GM23338 (cell line): ENCODE data around the gene SF3A1. TPM values are rescaled to one million over a fixed set of nuclear protein-coding genes. Genes with fewer than 3 reads are reported as not detected.

Experiments
- ATAC-seq: fragments of 200-7000 bp; cut with Tn5 transposase; 3 replicates; pipeline ENCODE4 v1.9.1; 2020
- DNase-seq: peaks from one replicate; pipeline ENCODE4 v3.0.0-alpha.2; 2015; ENCODE audit warnings: low spot score
- H2AFZ ChIP-seq: fragments of 200-600 bp; sonication (generic); 2 replicates; pipeline ENCODE4 v1.8.0; 2016; ENCODE audit warnings: antibody characterized with exemption, mild to moderate bottlenecking, moderate library complexity
- H3F3A ChIP-seq: fragments of 200-600 bp; sonication (generic); replicated peaks from 2 replicates; pipeline ENCODE4 v1.8.0; 2017; ENCODE audit warnings: antibody characterized with exemption, mixed run types, low read depth
- H3K27ac ChIP-seq: fragments of 200-600 bp; sonication (generic); 2 replicates; pipeline ENCODE4 v1.6.1; 2016; ENCODE audit warnings: low read depth
- H3K27me3 ChIP-seq: fragments of 200-600 bp; sonication (generic); 2 replicates; pipeline ENCODE4 v1.8.0; 2016; ENCODE audit warnings: mild to moderate bottlenecking, mixed run types, moderate library complexity; ENCODE audit not compliant: insufficient read depth
- H3K36me3 ChIP-seq: fragments of 200-600 bp; sonication (generic); 2 replicates; pipeline ENCODE4 v1.8.0; 2016; ENCODE audit warnings: mild to moderate bottlenecking; ENCODE audit not compliant: insufficient read depth
- H3K4me1 ChIP-seq: fragments of 200-600 bp; sonication (generic); 2 replicates; pipeline ENCODE4 v1.8.0; 2016; ENCODE audit warnings: mild to moderate bottlenecking, moderate library complexity; ENCODE audit not compliant: insufficient read depth
- H3K4me2 ChIP-seq: fragments of 200-600 bp; sonication (generic); 2 replicates; pipeline ENCODE4 v1.7.1; 2017; ENCODE audit warnings: mixed run types
- H3K4me3 ChIP-seq: fragments of 200-600 bp; sonication (generic); 2 replicates; pipeline ENCODE4 v1.6.1; 2016; ENCODE audit warnings: mixed run types
- H3K79me2 ChIP-seq: fragments of 200-600 bp; sonication (generic); replicated peaks from 2 replicates; pipeline ENCODE4 v1.8.0; 2017; ENCODE audit warnings: mild to moderate bottlenecking; ENCODE audit not compliant: insufficient read depth
- H3K9me2 ChIP-seq: fragments of 200-600 bp; sonication (generic); 2 replicates; pipeline ENCODE4 v1.8.0; 2017; ENCODE audit not compliant: insufficient read depth
- H4K20me1 ChIP-seq: fragments of 200-600 bp; sonication (generic); replicated peaks from 2 replicates; pipeline ENCODE4 v1.8.0; 2017; ENCODE audit warnings: mild to moderate bottlenecking; ENCODE audit not compliant: insufficient read depth
- H3K27ac Mint-ChIP-seq: 2 replicates; pipeline ENCODE4 v1.8.0; 2020; ENCODE audit warnings: inconsistent platforms, mild to moderate bottlenecking, moderate library complexity, mixed read lengths
- H3K27me3 Mint-ChIP-seq: 3 replicates; pipeline ENCODE4 v1.8.0; 2022; ENCODE audit warnings: low read depth, mild to moderate bottlenecking, moderate library complexity, mixed read lengths, inconsistent platforms; ENCODE audit not compliant: insufficient read depth, poor library complexity
- H3K36me3 Mint-ChIP-seq: 3 replicates; pipeline ENCODE4 v1.8.0; 2021; ENCODE audit warnings: low read depth, mild to moderate bottlenecking, inconsistent platforms, moderate library complexity, mixed read lengths
- H3K4me1 Mint-ChIP-seq: 3 replicates; pipeline ENCODE4 v1.8.0; 2020; ENCODE audit warnings: mild to moderate bottlenecking, inconsistent platforms, mixed read lengths
- H3K4me3 Mint-ChIP-seq: 3 replicates; pipeline ENCODE4 v1.8.0; 2021; ENCODE audit warnings: moderate library complexity, mild to moderate bottlenecking, inconsistent platforms, mixed read lengths
- H3K9me3 Mint-ChIP-seq: 3 replicates; pipeline ENCODE4 v1.8.0; 2020; ENCODE audit warnings: moderate library complexity, mild to moderate bottlenecking, inconsistent platforms, mixed read lengths
- CREB1 ChIP-seq: fragments of 250-450 bp; sonication (Bioruptor Pico); IDR thresholded peaks from 2 replicates; pipeline ENCODE4 v1.5.0; 2020; ENCODE audit warnings: low read depth, mild to moderate bottlenecking, moderate library complexity
- EZH2 ChIP-seq: fragments of 200-600 bp; sonication (generic); IDR thresholded peaks from one replicate; pipeline ENCODE4 v1.8.0; 2017; ENCODE audit warnings: antibody characterized with exemption, mild to moderate bottlenecking, low read depth; ENCODE audit not compliant: unreplicated experiment
- EZH2phosphoT487 ChIP-seq: fragments of 200-600 bp; sonication (generic); IDR thresholded peaks from one replicate; pipeline ENCODE4 v1.8.1; 2018; ENCODE audit warnings: antibody characterized with exemption; ENCODE audit not compliant: unreplicated experiment
- JUNB ChIP-seq: IDR thresholded peaks from one replicate; pipeline ENCODE4 v1.6.1; 2016; ENCODE audit warnings: antibody characterized with exemption; ENCODE audit not compliant: unreplicated experiment
- NANOG ChIP-seq: IDR thresholded peaks from 2 replicates; pipeline ENCODE4 v1.6.1; 2016; ENCODE audit warnings: antibody characterized with exemption, borderline replicate concordance
- STAT1 ChIP-seq: IDR thresholded peaks from one replicate; pipeline ENCODE4 v1.6.1; 2016; ENCODE audit warnings: antibody characterized with exemption; ENCODE audit not compliant: unreplicated experiment
- ZNF114 ChIP-seq: fragments of 250-450 bp; sonication (Bioruptor Pico); IDR thresholded peaks from 2 replicates; pipeline ENCODE4 v1.5.0; 2020; ENCODE audit warnings: mild to moderate bottlenecking, moderate library complexity
- ZNF331 ChIP-seq: fragments of 250-450 bp; sonication (Bioruptor Pico); IDR thresholded peaks from 2 replicates; pipeline ENCODE4 v1.5.0; 2020; ENCODE audit warnings: low read depth, mild to moderate bottlenecking, moderate library complexity
- polyA plus RNA-seq: library from polyadenylated mRNA; unstranded; fragments of >200 nt; fragmentation: Nextera tagmentation; extraction: Ambion mirVana; gene quantifications from 2 replicates; pipeline ENCODE4 v1.2.1, GENCODE V29; 2016
- total RNA-seq: library from RNA; depleted of rRNA; stranded (reverse); fragments of >200 nt; shearing (Covaris generic); gene quantifications from 2 replicates; pipeline ENCODE4 v1.2.3, GENCODE V29; 2014
- TF ChIP-seq, protein P1 (sequence below): IDR thresholded peaks from one replicate; pipeline ENCODE4 v1.6.1; 2018; ENCODE audit warnings: antibody characterized with exemption; ENCODE audit not compliant: unreplicated experiment
- TF ChIP-seq, protein P2 (sequence below): IDR thresholded peaks from 2 replicates; pipeline ENCODE4 v1.6.1; 2016; ENCODE audit warnings: antibody characterized with exemption
- TF ChIP-seq, protein P3 (sequence below): fragments of 250-450 bp; sonication (Bioruptor Pico); IDR thresholded peaks from 2 replicates; pipeline ENCODE4 v1.5.0; 2020; ENCODE audit warnings: mild to moderate bottlenecking, moderate library complexity

The SF3A1 gene
- total and polyA plus RNA-seq, 2 experiments from 2014 or later = 107 to 108 TPM

DNA sequence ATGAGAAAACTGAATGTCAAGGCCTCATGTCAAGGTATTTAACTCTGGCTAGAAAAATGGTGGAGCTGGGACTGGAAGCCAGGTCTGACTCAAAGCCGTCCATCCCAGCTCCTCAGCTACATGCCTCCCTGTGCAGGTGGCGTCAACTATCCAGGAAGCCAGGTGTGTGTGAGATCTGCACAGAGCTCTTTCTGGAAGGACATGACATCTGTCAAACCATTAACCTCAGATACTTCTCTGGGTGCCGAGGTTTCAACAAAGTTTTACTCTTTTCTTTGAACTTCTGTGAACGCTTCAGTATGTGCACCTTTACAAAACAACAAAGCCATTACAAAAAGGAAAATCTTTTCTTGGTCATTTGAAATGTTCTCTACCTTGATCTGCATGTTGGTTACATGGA is 60.4 kb downstream of the SF3A1 start:
- no peak overlapping the region for H3K4me3 ChIP-seq
- H3K36me3 ChIP-seq = no peaks in the 10 kb centered on the region
- DNase-seq (no peak), ATAC-seq (no peak)
- H3K79me2 ChIP-seq = no peaks in the 10 kb centered on the region
- peaks cover 14% of the 10 kb centered on the region; the same call in 2 of the 3 replicates for H3K4me1 Mint-ChIP-seq
- H3K9me3 Mint-ChIP-seq = no peaks in the 10 kb centered on the region
- no peaks in the 10 kb centered on the region for H3K27me3 ChIP-seq
- no peak overlapping the region for H3K4me2 ChIP-seq
- no peaks in the 10 kb centered on the region for H3K4me1 ChIP-seq
- H3K9me2 ChIP-seq = no peaks in the 10 kb centered on the region
- H3K4me3 Mint-ChIP-seq = no peak overlapping the region; the same call in 2 of the 3 replicates
- peaks cover 10% of the 10 kb centered on the region for H3K27me3 Mint-ChIP-seq
- no peaks in the 10 kb centered on the region; the same call in 2 of the 3 replicates for H3K36me3 Mint-ChIP-seq
- H2AFZ ChIP-seq = no peak overlapping the region
- no peaks in the 10 kb centered on the region for H3F3A ChIP-seq
- no peaks in the 10 kb centered on the region for H4K20me1 ChIP-seq
- no peak overlapping the region for H3K27ac ChIP-seq
- H3K27ac Mint-ChIP-seq = no peak overlapping the region
- TF ChIP-seq JUNB (no peak), CREB1 (no peak), EZH2 (no peak), NANOG (no peak), STAT1 (no peak), ZNF114 (CRISPR knock-in tag) (no peak), EZH2phosphoT487 (no peak), ZNF331 (CRISPR knock-in tag) (no peak)
- TF ChIP-seq, protein P1, sequence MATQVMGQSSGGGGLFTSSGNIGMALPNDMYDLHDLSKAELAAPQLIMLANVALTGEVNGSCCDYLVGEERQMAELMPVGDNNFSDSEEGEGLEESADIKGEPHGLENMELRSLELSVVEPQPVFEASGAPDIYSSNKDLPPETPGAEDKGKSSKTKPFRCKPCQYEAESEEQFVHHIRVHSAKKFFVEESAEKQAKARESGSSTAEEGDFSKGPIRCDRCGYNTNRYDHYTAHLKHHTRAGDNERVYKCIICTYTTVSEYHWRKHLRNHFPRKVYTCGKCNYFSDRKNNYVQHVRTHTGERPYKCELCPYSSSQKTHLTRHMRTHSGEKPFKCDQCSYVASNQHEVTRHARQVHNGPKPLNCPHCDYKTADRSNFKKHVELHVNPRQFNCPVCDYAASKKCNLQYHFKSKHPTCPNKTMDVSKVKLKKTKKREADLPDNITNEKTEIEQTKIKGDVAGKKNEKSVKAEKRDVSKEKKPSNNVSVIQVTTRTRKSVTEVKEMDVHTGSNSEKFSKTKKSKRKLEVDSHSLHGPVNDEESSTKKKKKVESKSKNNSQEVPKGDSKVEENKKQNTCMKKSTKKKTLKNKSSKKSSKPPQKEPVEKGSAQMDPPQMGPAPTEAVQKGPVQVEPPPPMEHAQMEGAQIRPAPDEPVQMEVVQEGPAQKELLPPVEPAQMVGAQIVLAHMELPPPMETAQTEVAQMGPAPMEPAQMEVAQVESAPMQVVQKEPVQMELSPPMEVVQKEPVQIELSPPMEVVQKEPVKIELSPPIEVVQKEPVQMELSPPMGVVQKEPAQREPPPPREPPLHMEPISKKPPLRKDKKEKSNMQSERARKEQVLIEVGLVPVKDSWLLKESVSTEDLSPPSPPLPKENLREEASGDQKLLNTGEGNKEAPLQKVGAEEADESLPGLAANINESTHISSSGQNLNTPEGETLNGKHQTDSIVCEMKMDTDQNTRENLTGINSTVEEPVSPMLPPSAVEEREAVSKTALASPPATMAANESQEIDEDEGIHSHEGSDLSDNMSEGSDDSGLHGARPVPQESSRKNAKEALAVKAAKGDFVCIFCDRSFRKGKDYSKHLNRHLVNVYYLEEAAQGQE = no peak
- TF ChIP-seq, protein P2, sequence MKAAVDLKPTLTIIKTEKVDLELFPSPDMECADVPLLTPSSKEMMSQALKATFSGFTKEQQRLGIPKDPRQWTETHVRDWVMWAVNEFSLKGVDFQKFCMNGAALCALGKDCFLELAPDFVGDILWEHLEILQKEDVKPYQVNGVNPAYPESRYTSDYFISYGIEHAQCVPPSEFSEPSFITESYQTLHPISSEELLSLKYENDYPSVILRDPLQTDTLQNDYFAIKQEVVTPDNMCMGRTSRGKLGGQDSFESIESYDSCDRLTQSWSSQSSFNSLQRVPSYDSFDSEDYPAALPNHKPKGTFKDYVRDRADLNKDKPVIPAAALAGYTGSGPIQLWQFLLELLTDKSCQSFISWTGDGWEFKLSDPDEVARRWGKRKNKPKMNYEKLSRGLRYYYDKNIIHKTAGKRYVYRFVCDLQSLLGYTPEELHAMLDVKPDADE = no peak
- TF ChIP-seq, protein P3, sequence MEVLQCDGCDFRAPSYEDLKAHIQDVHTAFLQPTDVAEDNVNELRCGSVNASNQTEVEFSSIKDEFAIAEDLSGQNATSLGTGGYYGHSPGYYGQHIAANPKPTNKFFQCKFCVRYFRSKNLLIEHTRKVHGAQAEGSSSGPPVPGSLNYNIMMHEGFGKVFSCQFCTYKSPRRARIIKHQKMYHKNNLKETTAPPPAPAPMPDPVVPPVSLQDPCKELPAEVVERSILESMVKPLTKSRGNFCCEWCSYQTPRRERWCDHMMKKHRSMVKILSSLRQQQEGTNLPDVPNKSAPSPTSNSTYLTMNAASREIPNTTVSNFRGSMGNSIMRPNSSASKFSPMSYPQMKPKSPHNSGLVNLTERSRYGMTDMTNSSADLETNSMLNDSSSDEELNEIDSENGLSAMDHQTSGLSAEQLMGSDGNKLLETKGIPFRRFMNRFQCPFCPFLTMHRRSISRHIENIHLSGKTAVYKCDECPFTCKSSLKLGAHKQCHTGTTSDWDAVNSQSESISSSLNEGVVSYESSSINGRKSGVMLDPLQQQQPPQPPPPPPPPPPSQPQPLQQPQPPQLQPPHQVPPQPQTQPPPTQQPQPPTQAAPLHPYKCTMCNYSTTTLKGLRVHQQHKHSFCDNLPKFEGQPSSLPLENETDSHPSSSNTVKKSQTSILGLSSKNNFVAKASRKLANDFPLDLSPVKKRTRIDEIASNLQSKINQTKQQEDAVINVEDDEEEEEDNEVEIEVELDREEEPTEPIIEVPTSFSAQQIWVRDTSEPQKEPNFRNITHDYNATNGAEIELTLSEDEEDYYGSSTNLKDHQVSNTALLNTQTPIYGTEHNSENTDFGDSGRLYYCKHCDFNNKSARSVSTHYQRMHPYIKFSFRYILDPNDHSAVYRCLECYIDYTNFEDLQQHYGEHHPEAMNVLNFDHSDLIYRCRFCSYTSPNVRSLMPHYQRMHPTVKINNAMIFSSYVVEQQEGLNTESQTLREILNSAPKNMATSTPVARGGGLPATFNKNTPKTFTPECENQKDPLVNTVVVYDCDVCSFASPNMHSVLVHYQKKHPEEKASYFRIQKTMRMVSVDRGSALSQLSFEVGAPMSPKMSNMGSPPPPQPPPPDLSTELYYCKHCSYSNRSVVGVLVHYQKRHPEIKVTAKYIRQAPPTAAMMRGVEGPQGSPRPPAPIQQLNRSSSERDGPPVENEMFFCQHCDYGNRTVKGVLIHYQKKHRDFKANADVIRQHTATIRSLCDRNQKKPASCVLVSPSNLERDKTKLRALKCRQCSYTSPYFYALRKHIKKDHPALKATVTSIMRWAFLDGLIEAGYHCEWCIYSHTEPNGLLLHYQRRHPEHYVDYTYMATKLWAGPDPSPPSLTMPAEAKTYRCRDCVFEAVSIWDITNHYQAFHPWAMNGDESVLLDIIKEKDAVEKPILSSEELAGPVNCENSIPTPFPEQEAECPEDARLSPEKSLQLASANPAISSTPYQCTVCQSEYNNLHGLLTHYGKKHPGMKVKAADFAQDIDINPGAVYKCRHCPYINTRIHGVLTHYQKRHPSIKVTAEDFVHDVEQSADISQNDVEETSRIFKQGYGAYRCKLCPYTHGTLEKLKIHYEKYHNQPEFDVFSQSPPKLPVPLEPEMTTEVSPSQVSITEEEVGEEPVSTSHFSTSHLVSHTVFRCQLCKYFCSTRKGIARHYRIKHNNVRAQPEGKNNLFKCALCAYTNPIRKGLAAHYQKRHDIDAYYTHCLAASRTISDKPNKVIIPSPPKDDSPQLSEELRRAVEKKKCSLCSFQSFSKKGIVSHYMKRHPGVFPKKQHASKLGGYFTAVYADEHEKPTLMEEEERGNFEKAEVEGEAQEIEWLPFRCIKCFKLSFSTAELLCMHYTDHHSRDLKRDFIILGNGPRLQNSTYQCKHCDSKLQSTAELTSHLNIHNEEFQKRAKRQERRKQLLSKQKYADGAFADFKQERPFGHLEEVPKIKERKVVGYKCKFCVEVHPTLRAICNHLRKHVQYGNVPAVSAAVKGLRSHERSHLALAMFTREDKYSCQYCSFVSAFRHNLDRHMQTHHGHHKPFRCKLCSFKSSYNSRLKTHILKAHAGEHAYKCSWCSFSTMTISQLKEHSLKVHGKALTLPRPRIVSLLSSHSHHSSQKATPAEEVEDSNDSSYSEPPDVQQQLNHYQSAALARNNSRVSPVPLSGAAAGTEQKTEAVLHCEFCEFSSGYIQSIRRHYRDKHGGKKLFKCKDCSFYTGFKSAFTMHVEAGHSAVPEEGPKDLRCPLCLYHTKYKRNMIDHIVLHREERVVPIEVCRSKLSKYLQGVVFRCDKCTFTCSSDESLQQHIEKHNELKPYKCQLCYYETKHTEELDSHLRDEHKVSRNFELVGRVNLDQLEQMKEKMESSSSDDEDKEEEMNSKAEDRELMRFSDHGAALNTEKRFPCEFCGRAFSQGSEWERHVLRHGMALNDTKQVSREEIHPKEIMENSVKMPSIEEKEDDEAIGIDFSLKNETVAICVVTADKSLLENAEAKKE (CRISPR knock-in tag) = no peak
